GM21367 (cell line): ENCODE measurements around the gene IFNA13.
"Not testable (repeated sequence)": the region's sequence is repeated elsewhere in the genome, so short reads cannot be mapped to it uniquely, and the experiment has no call there.

Experiments used
- ATAC-seq: cut with Tn5 transposase; IDR thresholded peaks from one replicate; pipeline ENCODE4 v1.9.1; 2021; ENCODE audit not compliant: unreplicated experiment

The IFNA13 gene

GRCh38 chr9:21367957-21368356 is at the start of gene IFNA13:
IFNA13 (minus strand) TSS chr9:21368057; CDS start chr9:21368010, 47 bp downstream.
- ATAC-seq = no peak

GRCh38 chr9:21415493-21416267 is 47.8 kb upstream of the IFNA13 start:
- ATAC-seq = no peak

GRCh38 chr9:21414220-21414940 is 46.5 kb upstream of the IFNA13 start:
- no peak for ATAC-seq

- ATAC-seq = peak; percentile 58
Measured at GRCh38 chr9:21413624-21414023, 45.8 kb upstream of the IFNA13 start.

GRCh38 chr9:21413151-21413550 is 45.3 kb upstream of the IFNA13 start:
- ATAC-seq = no peak

GRCh38 chr9:21412107-21412506 is 44.2 kb upstream of the IFNA13 start:
- ATAC-seq = peak; percentile 53

GRCh38 chr9:21408817-21409216 is 41.0 kb upstream of the IFNA13 start, which contains the start of gene IFNA8:
IFNA8 (plus strand) TSS chr9:21409117; CDS start chr9:21409177, 60 bp downstream.
- no peak for ATAC-seq

- no peak for ATAC-seq
Measured at GRCh38 chr9:21404146-21404545, 36.3 kb upstream of the IFNA13 start.

- peak; percentile 47 for ATAC-seq
Measured at GRCh38 chr9:21402386-21403251, 34.8 kb upstream of the IFNA13 start.

GRCh38 chr9:21399956-21400355 is 32.1 kb upstream of the IFNA13 start:
- no peak for ATAC-seq

GRCh38 chr9:21398955-21399489 is 31.2 kb upstream of the IFNA13 start:
- ATAC-seq = no peak

GRCh38 chr9:21395778-21396717 is 28.2 kb upstream of the IFNA13 start:
- ATAC-seq = peak; percentile 59

- ATAC-seq = peak; percentile 92
Measured at GRCh38 chr9:21392270-21392669, 24.4 kb upstream of the IFNA13 start.

- ATAC-seq = no peak
Measured at GRCh38 chr9:21385131-21385670, 17.3 kb upstream of the IFNA13 start, which contains the start of gene IFNA2. IFNA2 (minus strand) TSS chr9:21385398; CDS start chr9:21385329, 69 bp downstream.

- no peak for ATAC-seq
Measured at GRCh38 chr9:21383627-21384026, 15.8 kb upstream of the IFNA13 start.

- ATAC-seq = peak; percentile 98
Measured at GRCh38 chr9:21381448-21382339, 13.8 kb upstream of the IFNA13 start.

- ATAC-seq = not testable (repeated sequence)
Measured at GRCh38 chr9:21371467-21371866, 3.6 kb upstream of the IFNA13 start.

- peak; percentile 84 for ATAC-seq
Measured at GRCh38 chr9:21367169-21367568, 688 bp downstream of the IFNA13 start.
